ENCODE data around the gene COL4A2. TPM values are rescaled to one million over a fixed set of nuclear protein-coding genes. Genes with fewer than 3 reads are reported as not detected.

COL4A2 gene
- total RNA-seq, 1 experiment from 2014 or later: 74.5 TPM

DNA sequence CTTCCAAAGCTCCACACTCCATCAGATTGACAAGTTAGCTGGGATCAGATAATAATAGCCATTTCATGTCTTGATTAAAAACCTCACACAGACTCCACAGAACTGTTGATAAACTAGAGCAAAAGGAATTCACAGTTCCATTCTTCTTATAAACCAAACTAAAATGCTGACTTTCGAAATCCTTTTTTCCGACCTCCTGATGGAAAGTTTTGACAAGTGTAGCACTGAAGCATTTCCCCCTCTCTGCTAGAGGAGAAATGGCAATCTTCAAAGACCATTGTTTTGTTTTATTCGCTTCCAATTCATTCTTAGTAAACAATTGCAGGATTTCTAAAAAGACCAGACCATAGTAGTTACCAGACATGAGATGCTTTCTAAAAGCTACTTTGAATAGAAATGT is 58.8 kb downstream of the COL4A2 start:
- Histone ChIP-seq H3K36me3 (ENCODE audit: low read depth, low read length) (no peaks in the 10 kb centered on the region), H3K27ac (ENCODE audit: low read length) (no peak overlapping the region), H3K79me2 (ENCODE audit: low read length) (no peaks in the 10 kb centered on the region)

DNA sequence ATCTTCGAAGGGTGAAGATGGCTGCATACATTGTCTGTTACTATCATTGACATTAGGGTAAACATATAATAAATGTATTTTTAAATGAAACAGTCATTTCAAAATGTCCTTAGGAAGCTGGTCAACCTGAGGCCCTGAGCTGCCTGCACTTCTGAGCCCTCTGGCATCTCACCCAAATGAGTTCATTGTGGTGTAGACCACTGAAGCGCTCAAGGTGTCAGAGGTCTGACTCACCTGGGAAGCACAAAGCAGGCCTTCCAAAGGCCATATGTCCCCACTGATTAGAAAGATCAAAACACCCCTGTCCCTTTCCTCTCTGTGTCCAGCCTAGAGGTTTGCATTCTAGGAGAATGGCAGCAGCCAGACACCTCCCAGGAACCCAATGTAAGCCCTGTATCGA is 59.6 kb downstream of the COL4A2 start:
- Histone ChIP-seq H3K9me3 (ENCODE audit: low read length) (no peaks in the 10 kb centered on the region), H3K4me2 (ENCODE audit: low read length) (no peak overlapping the region), H3K36me3 (ENCODE audit: low read depth, low read length) (no peaks in the 10 kb centered on the region), H3K4me1 (ENCODE audit: insufficient read depth, low read length) (no peaks in the 10 kb centered on the region), H3F3A (ENCODE audit: low read length, unreplicated experiment) (no peaks in the 10 kb centered on the region), H3K79me2 (ENCODE audit: low read length) (no peaks in the 10 kb centered on the region), H3K27me3 (ENCODE audit: low read length) (no peaks in the 10 kb centered on the region), H3K9ac (ENCODE audit: low read length) (no peak overlapping the region), H2AFZ (ENCODE audit: low read length) (no peak overlapping the region), H3K9me2 (replicated peaks; ENCODE audit: low read length) (no peaks in the 10 kb centered on the region), H3K27ac (ENCODE audit: low read length) (no peak overlapping the region), H4K20me1 (ENCODE audit: low read length) (no peaks in the 10 kb centered on the region), H3K4me3 (ENCODE audit: low read length) (no peak overlapping the region)
- intact Hi-C loops (cut with micrococcal nuclease): no loop called here
- ChIA-PET CTCF (no interaction called here), POLR2A (ENCODE audit: unreplicated experiment) (no interaction called here)
- DNase-seq (no peak), ATAC-seq (no peak)
- BruUV-seq (replicated peaks): no TSS peak
- no peak for TF ChIP-seq CTCF (conservative IDR thresholded peaks at IDR 0.05; ENCODE audit: low read depth, low read length)
- no peak for TF ChIP-seq EZH2phosphoT487 (IDR thresholded peaks at IDR 0.05; ENCODE audit: borderline replicate concordance, low read length)
- no peak for TF ChIP-seq EZH2 (IDR thresholded peaks at IDR 0.05; ENCODE audit: low read length, unreplicated experiment)

More for the DNA sequence above, 58.8 kb downstream of the COL4A2 start:
- Histone ChIP-seq H3K9me3 (ENCODE audit: low read length) (no peaks in the 10 kb centered on the region), H2AFZ (ENCODE audit: low read length) (no peak overlapping the region), H3F3A (ENCODE audit: low read length, unreplicated experiment) (no peaks in the 10 kb centered on the region), H3K9ac (ENCODE audit: low read length) (no peak overlapping the region), H3K27me3 (ENCODE audit: low read length) (no peaks in the 10 kb centered on the region), H3K4me1 (ENCODE audit: insufficient read depth, low read length) (no peaks in the 10 kb centered on the region), H4K20me1 (ENCODE audit: low read length) (no peaks in the 10 kb centered on the region), H3K9me2 (replicated peaks; ENCODE audit: low read length) (no peaks in the 10 kb centered on the region), H3K4me2 (ENCODE audit: low read length) (no peak overlapping the region), H3K4me3 (ENCODE audit: low read length) (no peak overlapping the region)
- ATAC-seq (no peak), DNase-seq (no peak)
- TF ChIP-seq CTCF (conservative IDR thresholded peaks at IDR 0.05; ENCODE audit: low read depth, low read length) (no peak), EZH2 (IDR thresholded peaks at IDR 0.05; ENCODE audit: low read length, unreplicated experiment) (no peak), EZH2phosphoT487 (IDR thresholded peaks at IDR 0.05; ENCODE audit: borderline replicate concordance, low read length) (no peak)
- ChIA-PET CTCF (no interaction called here), POLR2A (ENCODE audit: unreplicated experiment) (no interaction called here)
- intact Hi-C loops (cut with micrococcal nuclease): no loop called here
- BruUV-seq (replicated peaks): no TSS peak

GRCh38 chr13:110367620-110368019 is 60.5 kb downstream of the COL4A2 start:
- POLR2A ChIA-PET (ENCODE audit: unreplicated experiment): no interaction called here
- no peak for DNase-seq
- Histone ChIP-seq H3F3A (ENCODE audit: low read length, unreplicated experiment) (no peaks in the 10 kb centered on the region), H3K27me3 (ENCODE audit: low read length) (no peaks in the 10 kb centered on the region), H3K36me3 (ENCODE audit: low read depth, low read length) (no peaks in the 10 kb centered on the region), H2AFZ (ENCODE audit: low read length) (no peak overlapping the region), H4K20me1 (ENCODE audit: low read length) (no peaks in the 10 kb centered on the region), H3K9me3 (ENCODE audit: low read length) (no peaks in the 10 kb centered on the region), H3K27ac (ENCODE audit: low read length) (no peak overlapping the region), H3K4me1 (ENCODE audit: insufficient read depth, low read length) (no peaks in the 10 kb centered on the region), H3K4me2 (ENCODE audit: low read length) (no peak overlapping the region), H3K9ac (ENCODE audit: low read length) (no peak overlapping the region), H3K4me3 (ENCODE audit: low read length) (no peak overlapping the region), H3K9me2 (replicated peaks; ENCODE audit: low read length) (no peaks in the 10 kb centered on the region), H3K79me2 (ENCODE audit: low read length) (no peaks in the 10 kb centered on the region)
- CTCF ChIA-PET: no interaction called here
- no peak for TF ChIP-seq CTCF (conservative IDR thresholded peaks at IDR 0.05; ENCODE audit: low read depth, low read length)
- TF ChIP-seq EZH2phosphoT487 (IDR thresholded peaks at IDR 0.05; ENCODE audit: borderline replicate concordance, low read length): no peak
- TF ChIP-seq EZH2 (IDR thresholded peaks at IDR 0.05; ENCODE audit: low read length, unreplicated experiment): no peak
- BruUV-seq (replicated peaks): no TSS peak
- no peak for ATAC-seq
- intact Hi-C loops (cut with micrococcal nuclease): no loop called here
